HS-27A (cell line): Measurements from ENCODE around the gene TESMIN.

Source experiments
- DNase-seq: peaks from one replicate; pipeline ENCODE4 v3.0.0-alpha.2; 2012; ENCODE audit warnings: low read depth, missing footprints

TESMIN gene

GRCh38 chr11:68762481-68762880 is 11.2 kb upstream of the TESMIN start:
- no peak for DNase-seq

DNA sequence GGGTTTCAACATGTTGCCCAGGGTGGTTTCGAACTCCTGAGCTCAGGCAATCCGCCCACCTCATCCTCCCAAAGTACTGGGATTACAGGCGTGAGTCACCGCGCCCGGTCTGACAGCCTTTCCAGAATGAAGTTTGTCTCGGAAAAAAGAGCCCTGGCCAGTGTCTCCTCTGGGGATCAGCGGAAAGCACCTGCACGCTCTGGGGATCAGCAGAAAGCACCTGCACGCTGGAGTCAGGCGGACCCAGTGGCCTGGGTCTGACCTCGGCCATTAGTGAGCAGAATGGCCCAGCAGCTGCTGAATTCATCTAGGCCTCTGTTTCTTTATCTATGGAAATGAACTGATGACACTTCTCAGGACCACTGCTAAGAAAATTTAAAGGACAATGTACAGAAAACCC is 10.5 kb upstream of the TESMIN start:
- DNase-seq, result no peak

GRCh38 chr11:68759991-68760390 is 8.7 kb upstream of the TESMIN start:
- DNase-seq, result no peak

DNA sequence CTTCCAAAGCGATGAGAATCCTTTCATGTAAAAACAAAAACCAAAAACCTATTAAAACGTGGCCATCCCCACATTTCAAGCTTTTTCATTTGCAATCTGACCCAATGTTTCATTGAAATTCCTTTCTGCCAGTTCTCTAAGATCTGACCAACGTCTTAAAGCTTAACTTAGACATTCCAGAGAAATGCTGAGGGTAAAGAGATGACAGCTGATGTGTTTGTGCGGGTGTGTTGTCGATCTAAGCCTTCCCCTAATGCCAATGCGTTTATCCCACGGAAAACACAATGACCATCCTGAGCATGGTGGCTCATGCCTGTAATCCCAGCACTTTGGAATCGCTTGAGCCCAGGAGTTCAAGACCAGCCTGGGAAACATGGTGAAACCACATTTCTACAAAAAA is 6.4 kb upstream of the TESMIN start:
- DNase-seq, result no peak

GRCh38 chr11:68756171-68756766 is 4.9 kb upstream of the TESMIN start:
- no peak for DNase-seq

DNA sequence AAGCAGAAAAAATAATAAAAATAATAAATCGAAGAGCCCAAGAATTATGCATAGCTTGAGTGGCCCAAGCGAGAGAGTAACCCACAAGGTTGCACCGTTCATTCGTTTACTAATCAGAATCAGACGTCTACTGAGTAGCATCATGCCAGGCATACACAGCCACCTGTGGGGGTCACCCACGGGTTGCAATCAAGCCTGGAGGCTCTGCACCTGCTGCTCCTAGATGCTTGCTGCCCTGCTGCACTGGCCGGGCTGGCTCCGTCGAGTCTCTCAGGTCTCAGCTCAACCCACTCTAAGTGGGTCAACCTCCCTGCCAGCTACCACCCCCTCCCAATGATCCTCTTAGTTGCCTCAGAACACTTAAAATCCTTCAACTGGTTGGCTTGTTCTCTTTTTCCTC is 2.0 kb upstream of the TESMIN start:
- no peak for DNase-seq

DNA sequence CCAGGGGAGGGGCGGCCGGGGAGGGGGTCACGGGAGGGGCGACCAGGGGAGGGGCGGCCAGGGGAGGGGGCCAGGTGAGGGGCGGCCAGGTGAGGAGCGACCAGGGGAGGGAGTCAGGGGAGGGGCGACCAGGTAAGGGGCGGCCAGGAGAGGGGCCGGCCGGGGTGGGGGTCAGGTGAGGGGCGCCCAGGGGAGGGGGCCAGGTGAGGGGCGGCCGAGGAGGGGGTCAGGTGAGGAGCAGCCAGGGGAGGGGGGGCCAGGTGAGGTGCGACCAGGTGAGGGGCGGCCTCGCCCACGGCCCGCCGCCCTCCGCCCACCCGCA is 355 bp downstream of the TESMIN start:
- no peak for DNase-seq

- DNase-seq, result no peak
Observed at GRCh38 chr11:68750195-68751003, 921 bp downstream of the TESMIN start.

- DNase-seq, result no peak
Observed at GRCh38 chr11:68749229-68750123, 1.8 kb downstream of the TESMIN start.

DNA sequence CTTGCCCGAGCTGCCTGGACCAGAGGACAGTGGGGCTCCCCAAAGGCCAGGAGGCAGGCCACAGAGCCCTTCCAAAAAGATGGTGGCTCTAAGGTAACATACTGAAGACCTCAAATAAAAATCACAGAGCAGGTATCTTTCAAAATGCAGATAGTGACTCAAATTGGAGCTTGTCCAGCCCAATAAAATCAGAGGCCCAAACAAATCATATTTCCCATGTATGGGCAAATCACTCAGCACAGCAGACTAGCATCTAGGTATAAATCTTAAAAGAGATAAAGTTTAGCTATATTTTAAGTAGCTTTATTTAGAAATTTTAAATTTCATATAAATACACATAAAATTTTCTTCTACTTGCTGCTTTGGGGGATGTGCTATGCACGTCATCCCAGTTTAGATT is 3.3 kb downstream of the TESMIN start:
- no peak for DNase-seq

- no peak for DNase-seq
Observed at GRCh38 chr11:68743539-68743938, 7.8 kb downstream of the TESMIN start.

DNA sequence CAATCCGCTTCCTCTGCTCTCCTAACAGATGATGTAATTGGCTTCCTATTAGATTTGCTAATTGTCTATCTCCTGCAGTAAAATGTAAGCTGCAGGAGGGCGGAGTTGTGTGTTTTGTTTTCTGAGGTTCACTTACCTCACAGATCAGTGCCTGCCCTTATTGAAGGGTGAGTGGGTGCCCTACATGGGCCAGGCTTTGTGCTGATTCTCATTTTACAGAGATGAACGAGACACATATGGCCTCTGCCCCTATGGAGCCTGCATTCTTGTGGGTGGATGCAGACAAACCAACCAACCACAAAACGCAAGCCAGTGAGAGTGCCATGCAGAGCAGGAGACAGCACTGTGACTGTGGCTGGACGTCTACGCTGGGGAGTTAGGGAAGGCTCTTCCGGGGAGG is 9.9 kb downstream of the TESMIN start:
- no peak for DNase-seq

DNA sequence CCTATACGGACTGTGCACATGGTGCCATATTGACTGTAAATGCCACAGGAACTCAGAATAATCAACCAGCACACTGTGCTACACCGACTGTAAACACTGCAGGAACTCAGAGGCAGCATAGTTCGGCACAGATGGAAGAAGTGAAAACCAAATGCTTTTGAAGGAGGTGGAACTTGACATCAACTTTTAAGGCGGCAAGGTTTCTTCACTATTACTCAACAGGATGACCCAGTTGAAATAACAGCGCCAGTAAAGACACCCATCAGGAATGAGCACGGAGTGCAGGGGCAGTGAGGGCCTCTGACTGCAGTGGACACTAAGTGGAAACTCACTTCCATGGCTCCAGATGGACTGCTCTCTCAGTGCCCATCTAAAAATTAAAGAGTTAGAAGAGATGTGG is 15.7 kb downstream of the TESMIN start:
- DNase-seq, result no peak

- DNase-seq, result no peak
Observed at GRCh38 chr11:68735125-68735524, 16.2 kb downstream of the TESMIN start.

DNA sequence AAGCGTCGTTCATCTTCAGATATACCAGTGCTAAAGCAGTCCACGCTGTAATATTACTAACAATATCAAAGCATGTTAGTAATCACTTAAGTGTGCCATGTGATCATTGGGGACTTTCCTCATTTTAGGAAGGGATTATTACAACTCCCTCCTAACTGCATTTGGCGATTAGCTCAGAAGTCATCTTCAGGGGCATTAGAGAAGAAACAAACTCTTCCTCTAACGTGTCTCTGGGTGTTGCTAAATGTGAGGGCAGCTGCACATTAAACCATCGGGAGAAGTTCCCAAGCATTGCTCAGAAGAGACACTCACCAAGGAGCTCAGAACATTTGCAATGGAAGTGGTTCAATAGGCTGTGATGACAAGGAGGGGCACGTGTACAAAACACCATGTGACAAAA is 17.2 kb downstream of the TESMIN start:
- no peak for DNase-seq

GRCh38 chr11:68727783-68728182 is 23.5 kb downstream of the TESMIN start:
- no peak for DNase-seq

GRCh38 chr11:68724293-68724692 is 27.0 kb downstream of the TESMIN start:
- DNase-seq, result no peak

DNA sequence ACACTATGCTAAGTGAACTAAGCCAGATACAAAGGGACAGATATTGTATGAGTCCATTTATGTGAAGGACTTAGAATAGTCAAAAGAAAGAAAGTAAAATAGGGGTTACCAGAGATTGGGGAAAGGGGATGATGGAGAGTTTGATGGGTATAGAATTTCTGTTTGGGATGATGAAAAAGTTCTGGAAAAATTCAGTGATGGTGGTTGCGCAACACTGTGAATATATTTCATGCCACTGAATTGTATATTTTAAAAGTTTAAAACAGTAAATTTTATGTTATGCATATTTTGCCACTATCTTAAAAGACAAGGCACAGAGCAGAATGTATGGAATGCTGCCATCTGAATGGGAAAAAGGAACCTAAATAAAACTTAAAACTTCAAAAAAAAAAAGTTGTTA is 29.2 kb downstream of the TESMIN start:
- DNase-seq, result no peak

GRCh38 chr11:68721075-68721474 is 30.2 kb downstream of the TESMIN start:
- no peak for DNase-seq

GRCh38 chr11:68715456-68716122 is 35.7 kb downstream of the TESMIN start:
- no peak for DNase-seq

GRCh38 chr11:68714060-68714856 is 37.1 kb downstream of the TESMIN start:
- DNase-seq, result no peak

DNA sequence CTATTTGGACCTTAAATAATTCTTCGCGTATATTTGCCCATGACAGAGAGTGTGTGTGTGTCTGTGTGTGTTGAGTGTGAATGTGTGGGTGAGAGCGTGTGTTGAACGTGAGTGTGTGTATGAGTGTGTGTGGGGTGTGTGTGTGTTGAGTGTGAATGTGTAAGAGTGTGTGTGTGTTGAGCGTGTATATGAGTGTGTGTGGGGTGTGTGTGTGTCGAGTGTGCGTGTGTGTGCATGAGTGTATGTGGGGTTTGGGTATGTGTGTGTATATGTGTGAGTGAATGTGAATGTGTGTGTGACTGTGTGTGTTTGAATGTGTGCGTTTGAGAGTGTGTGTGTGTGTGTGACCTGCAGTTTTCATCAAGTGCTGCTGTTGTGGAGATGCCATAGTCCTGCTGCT is 40.2 kb downstream of the TESMIN start:
- no peak for DNase-seq
